NCI-H460 (cell line): ENCODE measurements around the gene RAB11FIP5. TPM values are rescaled to one million over a fixed set of nuclear protein-coding genes. Genes with fewer than 3 reads are reported as not detected.
"Not testable (repeated sequence)": the region's sequence is repeated elsewhere in the genome, so short reads cannot be mapped to it uniquely, and the experiment has no call there.

ENCODE experiments used
- DNase-seq: peaks from one replicate; pipeline ENCODE4 v3.0.0-alpha.2; 2016; ENCODE audit warnings: low read depth; ENCODE audit errors: extremely low read depth
- polyA plus RNA-seq: library from polyadenylated mRNA; depleted of rRNA; stranded (reverse); fragments of >200 nt; gene quantifications from 2 replicates; pipeline ENCODE4 v1.2.3, GENCODE V29; 2014; cell fraction: nucleus; rRNA removed
- total RNA-seq: library from RNA; depleted of rRNA; stranded (reverse); fragments of >200 nt; shearing (Covaris generic); gene quantifications from 2 replicates; pipeline ENCODE4 v1.2.3, GENCODE V29; 2014; rRNA removed

The RAB11FIP5 gene, protein sequence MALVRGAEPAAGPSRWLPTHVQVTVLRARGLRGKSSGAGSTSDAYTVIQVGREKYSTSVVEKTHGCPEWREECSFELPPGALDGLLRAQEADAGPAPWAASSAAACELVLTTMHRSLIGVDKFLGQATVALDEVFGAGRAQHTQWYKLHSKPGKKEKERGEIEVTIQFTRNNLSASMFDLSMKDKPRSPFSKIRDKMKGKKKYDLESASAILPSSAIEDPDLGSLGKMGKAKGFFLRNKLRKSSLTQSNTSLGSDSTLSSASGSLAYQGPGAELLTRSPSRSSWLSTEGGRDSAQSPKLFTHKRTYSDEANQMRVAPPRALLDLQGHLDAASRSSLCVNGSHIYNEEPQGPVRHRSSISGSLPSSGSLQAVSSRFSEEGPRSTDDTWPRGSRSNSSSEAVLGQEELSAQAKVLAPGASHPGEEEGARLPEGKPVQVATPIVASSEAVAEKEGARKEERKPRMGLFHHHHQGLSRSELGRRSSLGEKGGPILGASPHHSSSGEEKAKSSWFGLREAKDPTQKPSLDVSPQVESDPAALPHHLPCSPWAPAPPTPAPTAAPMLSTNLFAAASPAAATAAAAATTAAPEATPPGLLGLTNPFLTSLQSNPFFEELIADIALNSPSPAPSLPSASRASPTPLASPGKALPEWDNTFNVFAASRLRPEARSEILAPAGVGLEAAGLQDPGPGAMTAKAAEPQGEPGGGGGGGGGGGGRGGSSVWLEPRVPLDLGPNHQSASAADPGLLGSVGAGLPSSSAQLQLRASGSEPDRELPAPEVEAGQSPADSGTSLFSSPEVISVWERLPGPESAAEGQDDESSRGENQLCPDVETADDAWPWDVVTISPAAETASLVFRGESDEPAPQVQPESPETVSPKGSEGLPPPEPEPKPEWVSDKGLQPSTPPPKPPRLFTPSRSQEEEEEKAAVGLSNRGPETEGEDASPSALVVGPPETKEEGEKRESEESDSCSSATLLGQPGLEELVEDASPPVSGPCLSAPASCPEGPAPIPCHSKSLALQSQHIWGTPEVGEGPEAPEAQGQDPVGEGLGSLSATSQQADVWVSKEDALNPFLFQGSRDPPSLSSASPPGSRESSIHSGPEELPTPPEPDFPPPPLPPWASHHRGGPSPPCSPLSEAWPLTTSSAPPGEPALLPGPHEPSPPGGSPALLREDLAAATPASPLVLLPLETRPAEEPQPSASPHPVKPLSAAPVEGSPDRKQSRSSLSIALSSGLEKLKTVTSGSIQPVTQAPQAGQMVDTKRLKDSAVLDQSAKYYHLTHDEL (N-terminal part only)
- total RNA-seq: 12.8 and 13.3 TPM in 2 replicates
- 7.9 and 10.0 TPM in 2 replicates for polyA plus RNA-seq

DNA sequence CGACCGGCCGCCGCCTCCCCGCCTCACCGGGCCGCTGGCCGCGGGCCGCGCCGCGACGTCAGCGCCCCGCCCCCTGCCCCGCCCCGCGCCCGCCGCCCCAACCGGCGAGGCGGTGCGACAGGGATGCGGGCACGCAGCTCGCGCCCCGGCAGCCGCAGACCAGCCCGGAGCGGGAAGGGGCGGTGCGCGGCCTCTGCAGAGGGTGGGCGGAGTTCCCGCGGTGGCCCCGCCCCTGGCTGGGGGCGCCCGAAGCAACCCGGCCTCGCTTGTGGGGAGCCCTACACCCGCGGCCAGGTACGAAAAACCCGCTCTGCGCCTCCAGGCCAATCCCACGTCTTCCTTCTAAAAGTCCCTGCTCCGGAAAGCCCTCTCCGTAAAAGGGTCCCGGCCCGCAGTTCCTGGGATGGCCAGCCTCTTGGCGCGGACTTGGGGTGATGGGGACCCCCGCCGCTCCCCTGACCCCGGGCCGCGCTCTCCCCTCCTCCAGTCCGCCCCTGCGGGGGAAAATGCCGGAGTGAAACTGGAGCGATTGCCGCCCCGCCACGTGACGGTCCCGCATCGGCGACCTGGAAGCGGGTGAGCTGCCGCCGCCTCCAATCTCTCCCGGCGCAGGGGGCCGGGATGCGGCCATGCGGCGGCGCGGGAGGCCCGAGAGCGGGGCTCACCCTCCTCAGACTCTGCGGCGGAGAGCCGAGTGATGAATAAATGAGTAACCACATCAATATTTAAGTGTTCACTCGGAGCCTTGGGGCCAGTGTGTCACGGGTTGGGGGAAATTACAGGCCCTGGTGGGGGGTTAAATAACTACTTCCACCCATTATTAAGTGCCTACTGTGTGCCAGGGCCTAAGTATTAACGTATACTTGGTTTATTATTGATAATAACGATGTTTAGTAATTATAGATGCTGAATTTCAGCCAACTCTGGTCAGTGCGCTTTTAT is at the start of gene RAB11FIP5:
TSS of gene RAB11FIP5 (minus strand) at position 36 of the 942 bp plus-strand sequence. CDS start 171 bp downstream, outside the sequence.
- DNase-seq: peak; percentile 64

DNA sequence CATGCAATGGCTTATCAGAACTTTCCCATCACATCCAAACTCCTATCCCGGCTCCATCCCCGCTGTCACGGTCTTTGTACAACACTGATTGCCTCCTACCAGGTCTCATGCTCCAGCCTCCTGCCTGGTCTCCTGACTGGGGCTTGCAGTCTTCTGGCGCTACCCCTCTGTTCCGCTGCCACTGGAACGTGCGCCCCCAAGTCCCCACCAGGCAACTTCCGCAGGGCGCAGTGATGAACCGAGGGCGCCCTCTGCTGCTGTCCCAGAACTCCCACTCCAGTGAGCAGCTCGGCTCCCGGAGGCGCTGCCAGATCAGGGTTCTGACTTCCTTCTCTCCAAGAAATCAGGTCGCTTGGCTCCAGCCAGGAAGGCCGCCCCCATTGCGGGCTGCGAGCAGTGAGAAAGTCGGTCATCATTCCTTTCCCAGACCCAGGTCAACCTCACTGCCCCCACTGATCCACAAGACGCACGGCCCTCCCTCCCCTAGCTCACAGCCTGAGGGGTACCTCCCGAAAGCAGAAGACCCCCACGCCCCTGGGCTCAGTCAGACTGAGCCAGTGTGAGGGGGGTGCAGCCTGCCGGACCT is 43.9 kb upstream of the RAB11FIP5 start:
- DNase-seq: no peak

DNA sequence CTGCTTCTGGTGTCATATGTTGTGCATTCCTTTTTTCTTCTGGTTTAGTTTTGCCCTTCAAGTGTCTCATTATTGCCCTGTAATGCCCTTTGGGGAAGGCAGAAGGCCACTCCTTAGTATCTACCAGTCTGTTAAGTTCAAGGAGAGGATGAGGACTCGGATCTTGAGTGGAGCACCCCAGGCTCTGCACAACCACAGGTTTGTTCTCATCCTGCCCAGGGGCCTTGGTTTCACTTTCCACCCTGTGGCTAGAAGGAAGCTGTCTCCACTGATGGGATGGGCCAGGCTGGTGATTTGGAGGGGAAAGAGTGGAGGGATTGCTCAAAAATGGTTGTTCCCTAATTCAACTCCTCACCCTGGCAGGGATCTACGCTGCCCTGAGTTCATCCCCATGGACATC is 30.2 kb upstream of the RAB11FIP5 start:
- no peak for DNase-seq

DNA sequence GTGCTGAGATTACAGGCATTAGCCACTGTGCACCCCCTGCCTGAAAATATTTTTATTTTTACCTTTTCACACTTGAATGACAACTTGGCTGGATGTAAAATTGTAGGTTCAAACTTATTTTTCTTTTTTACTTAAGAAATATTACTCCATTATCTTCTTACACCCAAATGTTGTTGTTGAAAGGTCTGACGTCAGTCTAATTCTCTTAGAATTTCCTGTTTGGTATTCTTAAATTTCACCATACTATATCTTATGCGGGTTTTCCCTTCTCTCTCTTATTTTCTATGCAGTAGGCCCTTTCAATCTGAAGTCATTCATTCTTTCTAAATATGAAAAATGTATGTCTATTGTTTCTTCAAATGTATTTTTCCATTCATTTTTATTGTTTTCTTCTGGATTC is 29.1 kb upstream of the RAB11FIP5 start:
- DNase-seq: no peak

DNA sequence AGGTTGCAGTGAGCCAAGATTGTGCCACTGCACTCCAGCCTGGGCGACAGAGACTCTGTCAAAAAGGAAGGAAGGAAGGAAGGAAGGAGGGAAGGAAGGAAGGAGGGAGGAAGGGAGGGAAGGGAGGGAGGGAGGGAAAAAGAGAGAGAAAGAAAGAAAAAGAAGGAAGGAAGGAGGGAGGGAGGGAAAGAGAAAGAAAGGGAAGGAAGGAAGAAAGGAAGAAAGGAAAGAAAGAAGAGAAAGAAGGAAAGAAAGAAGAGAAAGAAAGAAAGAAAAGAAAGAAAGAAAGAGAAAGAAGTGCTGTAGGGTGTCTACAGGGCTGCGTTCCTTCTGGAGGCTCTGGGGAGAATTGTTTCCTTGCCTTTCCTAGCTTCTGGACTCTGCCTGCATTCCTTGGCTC is 22.5 kb upstream of the RAB11FIP5 start:
- DNase-seq: no peak

DNA sequence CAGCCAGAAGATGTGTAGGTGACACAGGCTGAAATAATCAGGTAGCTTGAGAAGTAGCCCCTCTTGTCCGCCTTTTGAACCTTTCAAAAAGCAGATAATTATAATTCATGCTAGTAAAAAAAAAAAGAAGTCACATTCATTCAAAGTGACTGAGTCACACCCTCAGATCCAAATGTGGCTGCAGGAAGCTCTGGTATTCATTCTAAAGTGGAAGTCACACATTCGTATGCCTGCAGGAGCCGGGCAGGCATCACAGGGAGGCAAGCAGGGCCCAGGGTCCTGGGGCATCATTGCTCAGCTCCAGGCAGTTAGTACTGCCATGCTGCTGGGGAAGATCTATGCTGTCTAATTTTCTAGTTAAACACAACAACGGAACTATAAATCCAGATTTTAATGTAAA is 21.7 kb upstream of the RAB11FIP5 start:
- DNase-seq: no peak

DNA sequence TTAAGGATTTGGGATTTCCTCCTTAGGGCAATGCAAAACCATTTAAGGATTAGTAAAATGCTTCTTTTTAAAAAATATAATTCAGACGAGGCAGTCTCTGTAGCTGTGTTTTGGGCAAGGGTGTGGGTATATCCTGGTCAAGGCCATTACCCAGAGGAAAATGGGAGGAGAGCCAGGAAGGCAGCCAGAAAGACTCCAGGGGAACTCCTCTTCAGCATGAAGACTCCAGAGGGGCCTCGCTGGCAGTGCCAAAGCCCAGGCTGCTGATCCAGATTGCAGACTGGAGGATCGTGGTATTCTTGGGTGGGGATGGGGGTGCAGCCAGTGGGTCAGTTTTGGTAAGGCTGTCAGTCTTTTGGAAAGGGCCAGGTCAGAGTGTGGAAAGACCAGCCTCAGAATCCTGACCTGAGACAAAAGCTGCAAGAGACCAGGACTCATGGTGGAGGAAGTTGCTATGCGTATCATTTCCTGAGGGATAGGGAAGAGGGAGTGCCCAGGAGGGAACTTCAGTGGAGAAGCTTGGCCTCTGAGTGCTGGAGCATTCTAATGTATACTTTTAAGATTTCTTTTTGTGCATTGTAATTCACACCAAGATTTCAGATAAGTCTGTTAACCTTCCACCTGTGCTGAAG is 20.9 kb upstream of the RAB11FIP5 start:
- DNase-seq: no peak

DNA sequence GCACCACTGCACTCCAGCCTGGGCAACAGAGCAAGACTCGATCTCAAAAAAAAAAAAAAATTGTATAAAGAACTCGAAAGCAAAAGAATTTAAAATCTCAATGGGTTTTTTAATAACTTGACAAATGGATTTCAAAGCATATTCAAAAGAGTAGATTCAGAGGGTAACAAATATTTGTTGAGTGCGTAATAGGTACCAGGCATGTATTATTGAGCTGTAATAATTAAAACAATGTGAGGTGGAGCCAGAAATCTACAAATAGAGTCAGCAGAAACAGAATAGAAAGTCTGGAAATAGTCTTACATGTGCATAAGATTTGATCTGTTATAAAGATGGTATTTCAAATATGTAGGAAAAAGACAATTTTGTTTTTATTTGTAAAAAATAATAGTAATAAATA is 19.1 kb upstream of the RAB11FIP5 start:
- no peak for DNase-seq

DNA sequence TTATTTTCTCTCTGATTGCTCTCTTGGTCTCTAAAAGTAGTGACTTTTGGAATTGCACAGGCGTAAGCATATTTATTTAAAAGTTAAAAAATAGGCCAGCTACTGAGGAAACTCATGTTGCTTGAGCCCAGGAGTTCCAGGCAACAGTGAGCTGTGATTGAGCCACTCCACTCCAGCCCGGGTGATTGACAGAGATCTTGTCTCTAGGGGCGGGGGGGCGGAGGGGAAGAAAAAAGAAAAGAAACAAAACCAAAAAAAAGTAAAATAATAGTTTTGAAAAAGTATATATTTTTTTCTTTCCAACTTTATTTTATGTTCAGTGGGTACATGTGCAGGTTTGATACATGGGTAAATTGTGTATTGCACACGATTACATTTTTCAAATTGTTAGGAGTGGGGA is 18.0 kb upstream of the RAB11FIP5 start:
- no peak for DNase-seq

DNA sequence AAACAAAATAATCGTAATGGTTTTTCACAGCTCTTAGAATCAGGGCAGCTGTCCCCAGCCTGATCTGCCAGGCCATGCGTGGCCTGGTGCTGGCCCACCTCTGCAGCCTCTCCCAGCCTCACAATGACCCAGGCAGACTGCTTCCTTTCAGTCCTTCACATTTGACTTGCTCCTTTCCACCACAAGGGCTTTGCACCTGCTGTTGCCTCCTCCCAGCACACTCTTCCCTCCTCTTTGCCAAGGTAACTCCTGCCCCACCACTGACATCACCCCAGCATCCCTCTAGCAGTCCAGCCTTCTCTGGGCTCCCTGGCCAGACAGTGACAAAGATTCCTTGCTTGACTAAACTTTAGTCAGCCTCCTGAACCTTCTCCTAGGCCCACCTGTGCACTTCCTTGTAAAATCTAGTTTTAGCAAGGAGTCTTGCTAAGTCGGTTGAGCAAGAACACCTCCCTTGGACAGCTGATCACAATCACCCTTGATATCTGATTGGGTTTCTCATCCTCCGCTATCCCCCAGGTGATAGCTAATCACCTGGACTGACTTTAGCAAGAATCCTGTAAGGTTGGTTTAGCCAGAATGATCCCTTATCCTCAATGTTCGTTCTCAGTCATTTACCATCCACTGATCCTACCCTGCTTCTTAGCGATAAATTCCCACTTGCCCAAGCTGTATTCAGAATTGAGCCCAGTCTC is 16.2 kb upstream of the RAB11FIP5 start:
- no peak for DNase-seq

DNA sequence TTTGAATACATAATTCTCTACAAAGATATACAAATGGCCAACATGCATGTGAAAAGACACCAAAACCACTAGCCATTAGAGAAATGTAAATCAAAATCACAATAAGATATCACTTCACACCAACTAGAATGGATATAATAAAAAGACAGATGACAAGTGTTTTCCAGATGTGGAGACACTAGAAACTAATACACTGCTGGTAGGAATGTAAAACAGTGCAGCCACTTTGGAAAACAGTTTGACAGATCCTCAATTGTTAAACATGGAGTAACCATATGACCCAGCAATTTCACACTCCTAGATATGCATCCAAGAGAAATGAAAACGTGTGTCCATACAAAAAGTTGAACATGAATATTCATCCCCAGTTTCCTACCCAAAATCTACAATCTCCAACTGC is 9.8 kb upstream of the RAB11FIP5 start:
- DNase-seq: no peak

DNA sequence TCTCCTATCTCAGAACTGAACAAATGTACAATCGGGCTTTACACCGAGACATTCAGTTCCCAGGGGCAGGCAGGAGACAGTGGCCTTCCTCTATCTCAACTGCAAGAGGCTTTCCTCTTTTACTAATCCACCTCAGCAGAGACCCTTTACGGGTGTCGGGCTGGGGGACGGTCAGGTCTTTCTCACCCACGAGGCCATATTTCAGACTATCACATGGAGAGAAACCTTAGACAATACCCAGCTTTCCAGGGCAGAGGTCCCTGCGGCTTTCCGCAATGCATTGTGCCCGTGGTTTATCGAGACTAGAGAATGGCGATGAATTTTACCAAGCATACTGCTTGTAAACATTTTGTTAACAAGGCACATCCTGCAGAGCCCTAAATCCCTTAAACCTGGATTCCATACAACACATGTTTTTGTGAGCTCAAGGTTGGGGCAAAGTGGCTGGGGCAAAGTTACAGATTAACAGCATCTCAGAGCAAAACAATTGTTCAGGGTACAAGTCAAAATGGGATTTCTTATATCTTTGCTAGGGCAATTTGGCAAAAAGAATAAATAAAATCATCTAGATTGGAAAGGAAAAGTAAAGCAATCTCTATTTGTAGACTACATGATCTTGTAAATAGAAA is 7.0 kb upstream of the RAB11FIP5 start:
- not testable (repeated sequence) for DNase-seq

DNA sequence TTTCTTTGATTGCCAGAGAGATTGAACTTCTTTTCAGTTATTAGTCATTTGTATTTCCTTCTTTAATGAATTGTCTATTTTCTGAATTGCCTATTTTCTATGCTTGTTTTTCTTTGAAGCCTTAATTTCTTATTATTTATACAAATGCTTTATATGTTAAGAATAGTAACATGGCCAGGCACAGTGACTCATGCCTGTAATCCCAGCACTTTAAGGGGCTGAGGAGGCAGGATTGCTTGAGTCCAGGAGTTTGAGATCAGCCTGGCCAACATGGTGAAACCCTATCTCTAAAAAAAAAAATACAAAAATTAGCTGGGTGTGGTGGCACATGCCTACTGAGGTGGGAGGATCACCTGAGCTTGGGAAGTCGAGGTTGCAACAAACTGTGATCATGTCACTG is 4.7 kb upstream of the RAB11FIP5 start:
- DNase-seq: no peak

DNA sequence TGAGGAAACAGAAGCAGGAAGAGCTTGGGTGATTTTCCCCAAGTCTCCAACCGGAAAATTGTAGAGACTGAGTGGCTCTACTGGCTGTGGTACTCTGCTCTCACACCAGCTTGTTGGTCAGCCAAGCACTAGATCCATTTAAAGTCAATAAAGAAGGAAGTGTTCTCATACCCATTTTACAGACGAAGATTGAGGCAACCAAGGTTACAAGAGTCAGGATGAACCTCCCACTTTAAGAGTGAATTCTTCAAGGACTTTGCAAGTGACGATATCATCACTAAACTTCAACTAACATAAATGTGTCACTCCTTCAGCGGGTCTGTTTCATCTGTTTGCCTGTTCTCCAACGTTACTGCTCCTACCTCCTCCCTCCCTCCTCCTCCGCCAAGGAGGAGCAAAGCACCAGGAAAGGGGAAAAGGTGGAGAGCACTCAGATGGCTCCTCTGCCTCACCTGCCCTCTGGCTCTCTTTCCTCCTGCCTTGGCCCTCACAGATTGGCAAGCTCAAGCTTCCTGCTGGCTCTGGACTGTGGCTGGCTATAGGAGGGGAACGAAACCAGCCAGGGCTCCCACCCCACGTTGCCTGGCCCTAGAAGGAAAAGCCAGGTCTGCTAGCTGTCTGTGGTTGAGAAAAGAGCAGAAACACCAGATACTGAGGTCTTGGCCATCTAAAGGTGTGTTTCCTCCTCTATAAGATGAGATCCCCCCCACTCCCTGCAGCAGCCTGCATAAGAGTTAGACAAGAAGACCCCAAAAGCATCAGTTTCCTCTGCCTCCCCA is 3.6 kb upstream of the RAB11FIP5 start:
- DNase-seq: no peak

DNA sequence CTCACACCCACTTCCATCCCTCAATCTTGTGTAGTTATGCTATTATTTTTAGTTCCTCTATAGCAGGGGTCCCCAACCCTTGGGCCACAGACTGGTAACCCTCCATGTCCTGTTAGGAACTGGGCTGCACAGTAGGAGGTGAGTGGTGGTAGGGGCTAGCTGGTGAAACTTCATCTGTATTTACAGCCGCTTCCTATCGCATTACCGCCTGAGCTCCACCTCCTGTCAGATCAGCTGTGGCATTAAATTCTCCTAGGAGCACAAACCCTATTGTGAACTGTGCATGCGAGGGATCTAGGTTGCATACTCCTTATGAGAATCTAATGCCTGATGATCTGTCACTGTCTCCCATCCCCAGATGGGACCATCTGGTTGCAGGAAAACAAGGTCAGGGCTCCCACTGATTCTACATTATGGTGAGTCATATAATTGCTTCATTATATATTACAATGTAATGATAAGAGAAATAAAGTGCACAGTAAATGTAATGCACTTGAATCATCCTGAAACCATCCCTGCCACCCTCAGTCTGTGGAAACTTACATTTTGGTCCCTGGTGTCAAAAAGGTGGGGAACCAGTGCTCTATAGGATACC is 1.6 kb upstream of the RAB11FIP5 start:
- DNase-seq: no peak
